GM12878 (cell line): ENCODE measurements around the gene DPH1.

ENCODE experiments used
- NR2C2 ChIP-seq: IDR thresholded peaks from 2 replicates; pipeline ENCODE4 v1.6.1; 2011; ENCODE audit warnings: borderline replicate concordance, low read depth; ENCODE audit not compliant: control insufficient read depth, insufficient read length
- POLR2A ChIP-seq: IDR thresholded peaks from 2 replicates; pipeline ENCODE4 v1.6.1; 2011; ENCODE audit warnings: low read depth, mild to moderate bottlenecking, low read length
- RAD21 ChIP-seq: IDR thresholded peaks from 2 replicates; pipeline ENCODE4 v1.6.1; 2011; ENCODE audit warnings: mild to moderate bottlenecking, low read depth, low read length, moderate library complexity; ENCODE audit not compliant: insufficient read depth

DNA sequence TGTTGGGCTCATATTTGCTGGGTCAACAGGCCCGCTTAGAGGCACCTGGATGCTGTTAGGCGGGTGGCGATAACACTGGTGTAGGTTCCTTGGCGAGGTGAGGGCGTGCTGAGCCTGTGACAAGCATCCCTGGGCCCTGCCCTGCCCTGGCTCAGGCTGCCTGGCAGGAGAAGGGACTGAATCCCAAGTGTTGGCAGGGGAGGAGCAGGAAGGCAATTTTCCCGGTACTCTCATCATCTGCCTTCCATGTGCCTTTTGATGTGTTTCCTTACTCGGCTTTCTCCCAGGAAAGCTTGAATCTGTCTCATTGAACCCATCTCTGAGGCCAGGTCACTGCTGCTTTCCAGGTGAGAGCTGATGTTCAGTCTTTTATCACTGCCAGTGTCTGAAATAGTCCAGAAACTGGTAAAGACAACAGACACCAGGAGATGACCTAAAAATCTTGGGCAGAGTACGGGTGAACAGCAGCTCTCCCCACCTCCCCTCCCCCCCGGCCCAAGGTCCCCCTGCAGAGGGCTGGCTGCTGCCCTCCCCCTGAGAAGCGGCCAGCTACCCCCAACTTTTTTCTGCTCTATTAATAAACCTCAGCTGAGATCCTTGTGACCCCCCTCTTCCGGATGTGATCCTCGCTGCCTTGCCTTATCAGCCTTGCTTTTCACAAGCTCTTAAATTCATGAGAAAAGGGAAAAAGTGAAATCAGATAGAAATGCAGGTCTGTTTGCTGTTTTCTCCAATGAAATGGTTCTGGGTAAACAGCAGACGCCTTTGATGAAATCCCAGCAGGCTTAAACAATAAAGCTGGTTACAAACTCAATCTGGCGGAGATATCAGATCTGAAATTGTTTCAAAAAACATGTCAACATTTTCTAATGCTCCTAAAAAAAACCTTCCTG, 33.8 kb upstream of the DPH1 start:
- TF ChIP-seq NR2C2 = no peak
- no peak for TF ChIP-seq RAD21
- no peak for TF ChIP-seq POLR2A
